ENCODE results near the gene INTS11.
"Not testable (repeated sequence)": the region's sequence is repeated elsewhere in the genome, so short reads cannot be mapped to it uniquely, and the experiment has no call there.

The INTS11 gene

DNA sequence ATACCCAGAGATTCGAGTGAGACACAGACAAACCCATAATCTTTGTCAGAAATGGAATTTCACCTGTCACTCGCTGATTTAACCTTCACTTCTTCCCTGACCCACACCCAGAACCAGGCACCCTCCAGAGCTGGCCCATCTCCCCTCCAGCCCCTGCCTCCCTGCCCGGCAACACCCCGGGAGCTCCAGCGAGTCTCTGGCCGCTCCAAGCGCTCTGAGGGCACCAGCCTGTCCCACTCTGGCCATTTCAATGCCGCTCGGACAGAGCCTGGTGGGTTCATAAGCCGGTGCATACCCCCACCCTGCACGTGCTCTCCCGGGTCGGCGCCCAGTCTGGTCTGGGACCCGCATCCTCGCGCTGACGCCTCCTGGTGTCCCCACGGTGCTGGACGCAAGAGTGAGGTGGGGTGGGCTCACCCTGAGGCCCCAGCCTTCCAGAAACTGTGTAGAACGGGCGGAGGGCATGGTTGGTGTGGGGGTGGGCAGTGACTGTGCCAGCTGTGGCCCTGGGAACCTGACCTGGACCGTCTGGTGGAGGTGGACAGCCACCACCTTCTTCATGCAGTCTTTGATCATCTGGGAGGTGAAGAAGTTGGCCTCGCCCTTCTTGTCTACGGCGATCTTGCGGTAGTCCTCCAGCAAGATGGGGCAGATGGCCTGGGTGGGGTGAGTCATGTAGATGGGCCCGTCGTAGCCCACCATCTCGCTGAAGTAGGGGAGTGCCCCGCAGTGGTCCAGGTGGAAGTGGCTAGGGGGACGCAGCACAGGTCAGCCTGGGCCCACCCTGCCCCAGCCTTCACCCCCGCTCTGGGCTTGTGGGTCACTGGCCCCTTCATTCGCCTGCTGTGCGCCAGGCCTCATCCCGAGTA, 5.4 kb downstream of the INTS11 start:
- no peak overlapping the region for H3K14ac ChIP-seq (ENCODE audit: low read length)
- H2BK12ac ChIP-seq (ENCODE audit: low read length): no peak overlapping the region
- H3K4me2 ChIP-seq (ENCODE audit: insufficient read depth, low read length, poor library complexity, severe bottlenecking): no peak overlapping the region
- DNase-seq (ENCODE audit: low spot score): no peak
- no peak overlapping the region for H3K23ac ChIP-seq (ENCODE audit: low read depth, low read length, poor library complexity)
- no peak overlapping the region for H3K18ac ChIP-seq (ENCODE audit: low read length)
- no peak overlapping the region for H2AFZ ChIP-seq (ENCODE audit: low read length)
- no peaks in the 10 kb centered on the region for H3K27me3 ChIP-seq (ENCODE audit: control insufficient read depth in 3 of 3, insufficient read depth in 3 of 3, low read depth in 1 of 3, low read length in 3 of 3)
- no peak overlapping the region for H3K27ac ChIP-seq (replicated peaks; ENCODE audit: low read length)
- H3K9ac ChIP-seq (ENCODE audit: low read depth, low read length, poor library complexity): peak overlapping the region; percentile 44
- no peak overlapping the region for H4K8ac ChIP-seq (ENCODE audit: low read depth, low read length)
- no peaks in the 10 kb centered on the region for H3K9me3 ChIP-seq (replicated peaks in 1 of 2; ENCODE audit: control insufficient read depth in 2 of 2, insufficient read depth in 1 of 2, low read depth in 1 of 2, low read length in 2 of 2)
- H2BK120ac ChIP-seq (ENCODE audit: low read depth, low read length): peak overlapping the region; percentile 41
- peaks cover 9 to 10% of the 10 kb centered on the region in 2 donors for H3K4me1 ChIP-seq (ENCODE audit: control insufficient read depth in 2 of 2, insufficient read depth in 1 of 2, low read depth in 1 of 2, low read length in 2 of 2)
- no peak overlapping the region for H3K4ac ChIP-seq (ENCODE audit: low read length)
- H4K91ac ChIP-seq (ENCODE audit: low read depth, low read length, poor library complexity): no peak overlapping the region
- peaks cover 50% of the 10 kb centered on the region for H3K79me1 ChIP-seq (ENCODE audit: low read depth, low read length)
- H3K36me3 ChIP-seq (replicated peaks in 1 of 2; ENCODE audit: control insufficient read depth in 2 of 2, insufficient read depth in 2 of 2, low read length in 2 of 2): peaks cover 34 to 84% of the 10 kb centered on the region in 2 donors
- WGBS, 2 donors (ENCODE audit: extremely low coverage in 2 of 2, insufficient read length in 2 of 2, insufficient replicate concordance in 1 of 2): no CpG with 5 or more reads among the region's 36 CpGs
- H3K4me3 ChIP-seq (ENCODE audit: low read length in 2 of 2): no peak overlapping the region
- H2BK5ac ChIP-seq (ENCODE audit: low read length): no peak overlapping the region
- H2BK15ac ChIP-seq (ENCODE audit: low read length): no peak overlapping the region
- peak overlapping the region; percentile 88 for H2AK5ac ChIP-seq (ENCODE audit: low read depth, low read length)

DNA sequence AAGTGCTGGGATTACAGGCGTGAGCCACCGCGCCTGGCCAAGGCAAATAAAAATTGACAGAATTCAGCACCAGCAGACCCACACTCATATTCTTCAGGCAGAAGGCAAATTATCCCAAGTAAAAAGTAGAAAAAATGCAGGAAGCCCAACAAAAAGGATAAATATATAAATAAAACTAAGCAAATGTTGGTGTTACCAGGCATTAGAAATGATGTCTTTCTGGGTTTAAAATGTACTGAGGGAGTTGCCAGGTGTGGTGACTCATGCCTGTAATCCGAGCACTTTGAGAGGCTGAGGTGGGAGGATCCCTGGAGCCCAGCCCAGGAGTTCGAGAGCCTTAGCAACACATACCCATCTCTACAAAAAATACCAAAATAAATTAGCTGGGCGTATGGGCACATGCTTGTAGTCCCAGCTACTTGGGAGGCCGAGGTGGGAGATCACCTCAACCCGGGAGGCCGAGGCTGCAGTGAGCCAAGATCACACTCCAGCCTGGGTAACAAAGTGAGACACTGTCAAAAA, 6.3 kb downstream of the INTS11 start:
- peaks cover 42 to 90% of the 10 kb centered on the region in 2 donors for H3K36me3 ChIP-seq (replicated peaks in 1 of 2; ENCODE audit: control insufficient read depth in 2 of 2, insufficient read depth in 2 of 2, low read length in 2 of 2)
- H3K4me3 ChIP-seq (ENCODE audit: low read length in 2 of 2): no peak overlapping the region
- H3K79me1 ChIP-seq (ENCODE audit: low read depth, low read length): peaks cover 48% of the 10 kb centered on the region
- no peak overlapping the region for H2AFZ ChIP-seq (ENCODE audit: low read length)
- H3K14ac ChIP-seq (ENCODE audit: low read length): no peak overlapping the region
- H2AK5ac ChIP-seq (ENCODE audit: low read depth, low read length): no peak overlapping the region
- no peak overlapping the region for H2BK120ac ChIP-seq (ENCODE audit: low read depth, low read length)
- no peak overlapping the region for H3K23ac ChIP-seq (ENCODE audit: low read depth, low read length, poor library complexity)
- H4K8ac ChIP-seq (ENCODE audit: low read depth, low read length): no peak overlapping the region
- no peak overlapping the region for H2BK15ac ChIP-seq (ENCODE audit: low read length)
- no CpG with 5 or more reads among the region's 9 CpGs for WGBS, 2 donors (ENCODE audit: extremely low coverage in 2 of 2, insufficient read length in 2 of 2, insufficient replicate concordance in 1 of 2)
- H3K4ac ChIP-seq (ENCODE audit: low read length): no peak overlapping the region
- H2BK12ac ChIP-seq (ENCODE audit: low read length): no peak overlapping the region
- no peak overlapping the region for H2BK5ac ChIP-seq (ENCODE audit: low read length)
- H4K91ac ChIP-seq (ENCODE audit: low read depth, low read length, poor library complexity): no peak overlapping the region
- H3K18ac ChIP-seq (ENCODE audit: low read length): no peak overlapping the region
- H3K9ac ChIP-seq (ENCODE audit: low read depth, low read length, poor library complexity): no peak overlapping the region
- peaks cover 6 to 7% of the 10 kb centered on the region in 2 donors for H3K4me1 ChIP-seq (ENCODE audit: control insufficient read depth in 2 of 2, insufficient read depth in 1 of 2, low read depth in 1 of 2, low read length in 2 of 2)
- no peak overlapping the region for H3K4me2 ChIP-seq (ENCODE audit: insufficient read depth, low read length, poor library complexity, severe bottlenecking)
- DNase-seq (ENCODE audit: low spot score): no peak
- H3K27me3 ChIP-seq (ENCODE audit: control insufficient read depth in 3 of 3, insufficient read depth in 3 of 3, low read depth in 1 of 3, low read length in 3 of 3): no peaks in the 10 kb centered on the region
- no peak overlapping the region for H3K27ac ChIP-seq (replicated peaks; ENCODE audit: low read length)
- H3K9me3 ChIP-seq (replicated peaks in 1 of 2; ENCODE audit: control insufficient read depth in 2 of 2, insufficient read depth in 1 of 2, low read depth in 1 of 2, low read length in 2 of 2): no peaks in the 10 kb centered on the region

DNA sequence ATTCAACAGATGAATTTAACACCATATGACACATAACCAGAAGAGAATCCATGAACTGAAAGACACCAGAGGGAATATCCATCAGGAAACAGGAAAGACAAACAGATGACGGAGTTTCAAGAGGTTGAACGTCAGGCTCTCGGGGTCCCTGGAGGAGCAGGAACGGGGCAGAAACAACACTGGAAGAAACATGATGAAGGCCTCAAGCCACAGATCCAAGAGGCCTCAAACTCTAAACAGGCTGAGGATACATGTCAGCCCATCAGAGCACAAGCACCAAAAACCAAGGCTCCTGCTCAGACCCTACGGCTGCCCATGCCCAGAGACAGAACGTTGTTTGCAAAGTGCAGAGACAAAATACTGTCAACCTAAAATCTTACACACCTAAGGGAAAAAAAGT, 7.0 kb downstream of the INTS11 start:
- Histone ChIP-seq H3K4me1 (ENCODE audit: control insufficient read depth in 2 of 2, insufficient read depth in 1 of 2, low read depth in 1 of 2, low read length in 2 of 2) (peaks cover 0 to 7% of the 10 kb centered on the region in 2 donors), H2BK5ac (ENCODE audit: low read length) (no peak overlapping the region), H3K4me2 (ENCODE audit: insufficient read depth, low read length, poor library complexity, severe bottlenecking) (no peak overlapping the region), H4K91ac (ENCODE audit: low read depth, low read length, poor library complexity) (no peak overlapping the region), H3K23ac (ENCODE audit: low read depth, low read length, poor library complexity) (no peak overlapping the region), H3K9me3 (replicated peaks in 1 of 2; ENCODE audit: control insufficient read depth in 2 of 2, insufficient read depth in 1 of 2, low read depth in 1 of 2, low read length in 2 of 2) (no peaks in the 10 kb centered on the region), H2BK15ac (ENCODE audit: low read length) (no peak overlapping the region), H3K14ac (ENCODE audit: low read length) (no peak overlapping the region), H2BK120ac (ENCODE audit: low read depth, low read length) (no peak overlapping the region), H2AK5ac (ENCODE audit: low read depth, low read length) (no peak overlapping the region), H3K9ac (ENCODE audit: low read depth, low read length, poor library complexity) (no peak overlapping the region), H3K4me3 (ENCODE audit: low read length in 2 of 2) (no peak overlapping the region), H3K27me3 (ENCODE audit: control insufficient read depth in 3 of 3, insufficient read depth in 3 of 3, low read depth in 1 of 3, low read length in 3 of 3) (no peaks in the 10 kb centered on the region), H4K8ac (ENCODE audit: low read depth, low read length) (no peak overlapping the region), H2BK12ac (ENCODE audit: low read length) (no peak overlapping the region), H3K79me1 (ENCODE audit: low read depth, low read length) (peaks cover 44% of the 10 kb centered on the region), H2AFZ (ENCODE audit: low read length) (no peak overlapping the region), H3K4ac (ENCODE audit: low read length) (no peak overlapping the region), H3K36me3 (replicated peaks in 1 of 2; ENCODE audit: control insufficient read depth in 2 of 2, insufficient read depth in 2 of 2, low read length in 2 of 2) (peaks cover 47 to 93% of the 10 kb centered on the region in 2 donors), H3K27ac (replicated peaks; ENCODE audit: low read length) (no peak overlapping the region), H3K18ac (ENCODE audit: low read length) (no peak overlapping the region)
- DNase-seq (ENCODE audit: low spot score): no peak
- no CpG with 5 or more reads among the region's 6 CpGs for WGBS, 2 donors (ENCODE audit: extremely low coverage in 2 of 2, insufficient read length in 2 of 2, insufficient replicate concordance in 1 of 2)

DNA sequence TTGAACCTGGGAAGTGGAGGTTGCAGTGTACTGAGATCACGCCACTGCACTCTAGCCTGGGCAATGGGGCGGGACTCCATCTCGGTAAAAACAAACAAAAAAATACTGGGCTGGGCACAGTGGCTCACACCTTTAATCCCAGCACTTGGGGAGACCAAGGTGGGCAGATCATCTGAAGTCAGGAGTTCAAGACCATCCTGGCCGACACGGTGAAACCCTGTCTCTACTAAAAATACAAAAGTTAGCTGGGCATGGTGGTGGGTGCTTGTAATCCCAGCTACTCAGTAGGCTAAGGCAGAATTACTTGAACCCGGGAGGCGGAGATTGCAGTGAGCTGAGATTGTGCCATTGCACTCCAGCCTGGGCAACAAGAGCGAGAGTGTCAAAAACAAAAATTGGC, 8.3 kb downstream of the INTS11 start:
- WGBS, 2 donors (ENCODE audit: extremely low coverage in 2 of 2, insufficient read length in 2 of 2, insufficient replicate concordance in 1 of 2): no CpG with 5 or more reads among the region's 8 CpGs
- H4K8ac ChIP-seq (ENCODE audit: low read depth, low read length); H2BK5ac ChIP-seq (ENCODE audit: low read length); H3K4me3 ChIP-seq (ENCODE audit: low read length in 2 of 2); H3K4me2 ChIP-seq (ENCODE audit: insufficient read depth, low read length, poor library complexity, severe bottlenecking); DNase-seq (ENCODE audit: low spot score); H3K14ac ChIP-seq (ENCODE audit: low read length); H2BK12ac ChIP-seq (ENCODE audit: low read length); H2BK120ac ChIP-seq (ENCODE audit: low read depth, low read length); H3K9me3 ChIP-seq (replicated peaks in 1 of 2; ENCODE audit: control insufficient read depth in 2 of 2, insufficient read depth in 1 of 2, low read depth in 1 of 2, low read length in 2 of 2); H3K23ac ChIP-seq (ENCODE audit: low read depth, low read length, poor library complexity); H3K4me1 ChIP-seq (ENCODE audit: control insufficient read depth in 2 of 2, insufficient read depth in 1 of 2, low read depth in 1 of 2, low read length in 2 of 2); H3K27me3 ChIP-seq (ENCODE audit: control insufficient read depth in 3 of 3, insufficient read depth in 3 of 3, low read depth in 1 of 3, low read length in 3 of 3); H2AK5ac ChIP-seq (ENCODE audit: low read depth, low read length); H3K18ac ChIP-seq (ENCODE audit: low read length); H2AFZ ChIP-seq (ENCODE audit: low read length); H3K9ac ChIP-seq (ENCODE audit: low read depth, low read length, poor library complexity); H3K4ac ChIP-seq (ENCODE audit: low read length); H4K91ac ChIP-seq (ENCODE audit: low read depth, low read length, poor library complexity); H2BK15ac ChIP-seq (ENCODE audit: low read length): not testable (repeated sequence)
- H3K27ac ChIP-seq (replicated peaks; ENCODE audit: low read length): peak overlapping the region; percentile 69
- H3K79me1 ChIP-seq (ENCODE audit: low read depth, low read length): peaks cover 34% of the 10 kb centered on the region
- H3K36me3 ChIP-seq (replicated peaks in 1 of 2; ENCODE audit: control insufficient read depth in 2 of 2, insufficient read depth in 2 of 2, low read length in 2 of 2): peaks cover 50 to 94% of the 10 kb centered on the region in 2 donors
